DND-41 (cell line): ENCODE results near the gene IL17RD.

Experiments
- EZH2 ChIP-seq: IDR thresholded peaks from 3 replicates; pipeline ENCODE4 v1.6.1; 2012; ENCODE audit warnings: borderline replicate concordance, low read depth, mild to moderate bottlenecking, moderate library complexity, low read length, inconsistent platforms; ENCODE audit not compliant: severe bottlenecking
- TF ChIP-seq, protein P1 (sequence below): IDR thresholded peaks from 2 replicates; pipeline ENCODE4 v1.5.1; 2012; ENCODE audit warnings: borderline replicate concordance, low read length, moderate library complexity, mild to moderate bottlenecking; ENCODE audit not compliant: poor library complexity, severe bottlenecking; ENCODE audit errors: extremely low read depth

DNA sequence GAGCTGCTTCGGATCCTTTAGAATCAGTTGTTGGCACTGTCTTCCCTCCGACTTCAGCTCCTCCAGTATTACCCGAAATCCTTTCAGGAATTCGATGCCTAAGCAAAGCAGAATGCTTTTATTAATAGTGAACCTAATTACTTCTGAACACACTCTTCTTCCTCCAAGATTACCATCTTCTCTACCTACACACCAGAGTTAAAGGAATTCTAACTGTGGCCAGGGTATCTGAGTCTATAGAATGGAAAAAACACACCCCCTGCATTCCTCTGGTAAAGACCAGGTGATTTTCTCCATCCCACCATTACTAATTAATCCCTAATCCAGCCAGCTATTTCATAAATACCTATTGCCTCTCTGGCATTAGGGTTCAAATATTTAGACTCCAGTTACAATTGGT lies 54.9 kb downstream of the IL17RD start:
- TF ChIP-seq, protein P1, sequence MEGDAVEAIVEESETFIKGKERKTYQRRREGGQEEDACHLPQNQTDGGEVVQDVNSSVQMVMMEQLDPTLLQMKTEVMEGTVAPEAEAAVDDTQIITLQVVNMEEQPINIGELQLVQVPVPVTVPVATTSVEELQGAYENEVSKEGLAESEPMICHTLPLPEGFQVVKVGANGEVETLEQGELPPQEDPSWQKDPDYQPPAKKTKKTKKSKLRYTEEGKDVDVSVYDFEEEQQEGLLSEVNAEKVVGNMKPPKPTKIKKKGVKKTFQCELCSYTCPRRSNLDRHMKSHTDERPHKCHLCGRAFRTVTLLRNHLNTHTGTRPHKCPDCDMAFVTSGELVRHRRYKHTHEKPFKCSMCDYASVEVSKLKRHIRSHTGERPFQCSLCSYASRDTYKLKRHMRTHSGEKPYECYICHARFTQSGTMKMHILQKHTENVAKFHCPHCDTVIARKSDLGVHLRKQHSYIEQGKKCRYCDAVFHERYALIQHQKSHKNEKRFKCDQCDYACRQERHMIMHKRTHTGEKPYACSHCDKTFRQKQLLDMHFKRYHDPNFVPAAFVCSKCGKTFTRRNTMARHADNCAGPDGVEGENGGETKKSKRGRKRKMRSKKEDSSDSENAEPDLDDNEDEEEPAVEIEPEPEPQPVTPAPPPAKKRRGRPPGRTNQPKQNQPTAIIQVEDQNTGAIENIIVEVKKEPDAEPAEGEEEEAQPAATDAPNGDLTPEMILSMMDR: no peak
- no peak for TF ChIP-seq EZH2
